Body of pancreas (tissue), 4 donors: ENCODE data around the gene SERPINA12.

Source experiments
- CTCF ChIP-seq, 7 experiments: fragments of 450-650 bp in 4 of 7; fragments of 200-600 bp in 3 of 7; sonication (generic) in 3 of 7; IDR thresholded peaks; one replicate each; pipeline ENCODE4 v1.5.1; 2016 to 2019; ENCODE audit warnings: antibody characterized with exemption in 7 of 7
- POLR2A ChIP-seq, 3 donors: fragments of 450-650 bp; IDR thresholded peaks; one replicate each; pipeline ENCODE4 v1.6.1; 2016; ENCODE audit warnings: antibody characterized with exemption in 3 of 3, mild to moderate bottlenecking in 2 of 3

DNA sequence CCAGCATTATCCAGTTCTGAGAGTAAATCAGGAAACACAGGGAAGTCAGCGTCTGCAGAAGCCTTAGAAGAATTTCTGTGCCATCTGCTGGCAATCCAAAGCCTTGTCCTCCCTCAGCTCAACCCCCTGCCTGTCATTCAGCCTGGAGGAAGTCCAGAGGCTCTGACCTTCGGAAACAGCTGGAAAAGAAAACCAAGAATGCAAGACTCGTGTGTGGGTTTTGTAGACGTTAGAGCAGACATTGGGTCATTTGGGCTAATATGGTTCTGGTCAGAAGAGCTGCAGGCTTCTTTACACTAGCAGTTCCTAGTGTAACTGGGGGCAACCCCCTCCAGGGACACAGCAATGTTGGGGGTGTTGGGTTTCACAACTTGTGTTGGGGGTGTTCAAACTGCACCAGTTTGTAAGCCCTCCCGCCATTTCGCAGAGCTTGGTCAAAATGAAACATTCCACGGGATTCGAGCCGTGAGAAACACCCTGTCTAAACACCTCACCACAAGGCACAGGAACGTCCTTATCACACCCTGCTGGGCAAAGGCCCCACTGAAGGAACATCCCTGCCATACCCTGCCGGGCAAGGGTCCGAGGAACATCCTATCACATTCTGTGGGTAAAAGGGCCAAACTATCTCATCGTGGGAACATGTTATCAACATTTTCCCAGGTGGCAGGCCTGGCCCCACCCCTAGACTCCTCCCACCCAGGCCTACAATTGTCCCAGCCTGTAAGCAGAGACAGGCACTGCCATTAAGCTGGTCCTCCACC is 30.9 kb upstream of the SERPINA12 start:
- TF ChIP-seq CTCF (IDR thresholded peaks at IDR 0.05) (no peak), POLR2A (IDR thresholded peaks at IDR 0.05) (no peak)
